Measurements from ENCODE around the gene NDUFS2.
"Not testable (repeated sequence)": the region's sequence is repeated elsewhere in the genome, so short reads cannot be mapped to it uniquely, and the experiment has no call there.

Gene NDUFS2

DNA sequence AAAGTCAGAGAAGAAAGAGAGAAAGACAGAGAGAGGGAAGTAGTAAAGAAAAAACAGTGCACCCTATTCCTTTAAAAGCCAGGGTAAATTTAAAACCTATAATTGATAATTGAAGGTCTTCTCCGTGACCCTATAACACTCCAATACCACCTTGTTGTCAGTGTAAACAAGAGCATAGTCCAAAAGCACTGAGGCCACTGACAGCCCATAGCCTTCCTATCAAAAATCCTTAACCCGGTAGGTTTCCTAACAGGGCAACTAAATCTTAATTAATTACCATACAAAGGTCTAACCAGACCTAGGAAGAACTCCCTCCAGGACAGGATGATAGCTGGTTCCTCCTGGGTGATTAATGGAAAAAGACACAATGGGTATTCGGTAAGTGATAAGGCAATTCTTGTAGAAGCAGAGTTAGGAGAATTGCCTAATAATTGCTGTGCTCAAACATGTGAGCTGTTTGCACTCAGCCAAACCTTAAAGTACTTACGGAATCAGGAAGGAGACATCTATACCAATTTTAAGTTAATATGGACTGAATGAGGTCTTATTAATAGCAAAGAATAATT, 53.9 kb downstream of the NDUFS2 start:
- DNase-seq = not testable (repeated sequence)

DNA sequence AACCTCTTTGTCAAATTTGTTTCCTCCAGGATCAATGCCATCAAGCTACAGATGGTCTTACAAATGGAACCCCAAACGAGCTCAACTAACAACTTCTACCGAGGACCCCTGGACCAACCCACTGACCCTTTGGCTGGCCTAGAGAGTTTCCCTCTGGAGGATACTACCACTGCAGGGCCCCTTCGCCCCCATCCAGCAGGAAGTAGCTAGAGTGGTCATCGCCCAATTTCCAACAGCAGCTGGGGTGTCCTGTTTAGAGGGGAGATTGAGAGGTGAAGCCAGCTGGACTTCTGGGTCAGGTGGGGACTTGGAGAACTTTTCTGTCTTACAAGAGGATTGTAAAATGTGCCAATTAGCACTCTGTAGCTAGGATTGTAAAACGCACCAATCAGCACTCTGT, 54.9 kb downstream of the NDUFS2 start:
- not testable (repeated sequence) for DNase-seq

DNA sequence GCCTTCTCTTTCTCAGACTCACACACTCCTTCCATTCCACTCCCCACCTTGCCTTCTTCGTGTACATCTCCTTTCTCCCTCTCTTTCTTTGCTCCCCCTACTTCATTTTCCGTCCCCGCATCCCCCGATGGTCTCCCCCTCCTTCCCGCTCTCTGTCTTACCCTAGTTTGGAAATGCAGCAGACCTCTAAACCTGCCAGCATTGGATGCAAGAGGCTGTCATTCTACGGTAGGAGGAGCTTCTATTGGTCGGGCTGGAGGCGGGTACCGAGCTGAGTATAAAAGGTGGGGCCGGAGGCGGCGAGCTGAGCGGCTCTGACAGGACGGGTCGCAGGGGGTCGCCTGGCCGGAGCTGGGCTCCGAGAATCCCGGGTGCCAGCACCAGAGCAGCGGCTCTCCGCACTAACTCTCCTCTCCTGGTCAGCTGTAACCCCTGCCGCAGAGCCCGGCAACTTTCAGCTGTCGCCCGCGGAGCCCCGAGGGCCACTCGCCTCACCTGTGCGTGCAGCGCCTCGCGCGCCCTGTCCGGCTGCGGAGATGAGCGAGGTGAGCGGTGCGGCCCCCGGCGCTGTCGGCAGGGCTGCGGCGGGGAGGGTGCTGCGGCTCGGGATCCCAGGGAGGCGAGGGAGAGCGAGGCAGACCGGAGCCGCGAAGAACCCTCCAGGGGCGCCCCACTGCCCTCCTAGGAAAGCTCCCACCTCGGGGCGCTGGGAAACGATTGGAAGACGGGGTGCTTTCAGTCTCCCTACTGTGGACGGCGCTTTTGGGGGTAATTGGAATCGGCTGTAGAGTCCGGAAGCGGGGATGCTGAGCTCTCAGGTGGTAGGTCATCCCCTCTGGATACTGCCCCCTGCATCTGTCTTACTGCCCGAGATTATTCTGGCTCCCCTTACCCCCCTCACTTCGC, 56.5 kb downstream of the NDUFS2 start, which contains the start of gene PCP4L1:
Gene PCP4L1 (plus strand): TSS at position 307 of the 906 bp plus-strand sequence. CDS start 230 bp downstream, at position 537.
- DNase-seq = no peak

DNA sequence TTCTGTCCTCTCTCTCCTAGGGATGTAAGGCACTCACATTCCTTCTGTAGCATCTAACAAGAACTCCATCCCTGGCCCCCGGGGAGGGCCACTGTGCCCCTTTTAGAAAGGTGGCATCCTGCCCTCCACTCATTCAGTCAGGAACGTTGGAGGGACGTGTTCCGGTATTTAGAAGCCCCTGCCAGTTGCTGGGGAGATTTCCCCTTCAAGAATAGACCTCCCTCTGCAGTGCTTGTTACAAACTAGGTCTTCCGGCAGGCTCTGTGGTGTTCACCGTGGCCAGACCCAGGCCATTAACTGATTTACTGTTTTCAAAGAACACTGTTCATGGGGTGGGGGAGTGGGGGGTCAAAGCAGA, 57.2 kb downstream of the NDUFS2 start:
- no peak for DNase-seq

DNA sequence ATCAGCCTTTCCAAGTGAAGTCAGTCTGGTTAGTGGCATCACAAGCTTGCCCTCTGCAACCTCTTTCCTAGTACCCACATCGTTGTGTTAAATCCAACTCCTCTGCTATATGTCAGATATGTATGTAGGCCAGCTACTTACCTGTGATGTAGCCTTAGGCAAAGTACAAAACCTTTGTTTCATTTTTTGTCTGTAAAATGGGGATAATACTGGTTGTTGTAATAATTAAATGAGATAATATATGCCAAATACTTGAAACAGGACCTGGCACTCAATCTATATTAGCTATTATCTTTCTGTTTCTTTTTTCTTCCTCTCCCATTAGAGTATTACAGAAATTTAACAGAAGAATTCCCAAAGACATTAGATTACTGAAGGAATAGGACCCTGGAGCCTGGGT, 57.6 kb downstream of the NDUFS2 start:
- no peak for DNase-seq

DNA sequence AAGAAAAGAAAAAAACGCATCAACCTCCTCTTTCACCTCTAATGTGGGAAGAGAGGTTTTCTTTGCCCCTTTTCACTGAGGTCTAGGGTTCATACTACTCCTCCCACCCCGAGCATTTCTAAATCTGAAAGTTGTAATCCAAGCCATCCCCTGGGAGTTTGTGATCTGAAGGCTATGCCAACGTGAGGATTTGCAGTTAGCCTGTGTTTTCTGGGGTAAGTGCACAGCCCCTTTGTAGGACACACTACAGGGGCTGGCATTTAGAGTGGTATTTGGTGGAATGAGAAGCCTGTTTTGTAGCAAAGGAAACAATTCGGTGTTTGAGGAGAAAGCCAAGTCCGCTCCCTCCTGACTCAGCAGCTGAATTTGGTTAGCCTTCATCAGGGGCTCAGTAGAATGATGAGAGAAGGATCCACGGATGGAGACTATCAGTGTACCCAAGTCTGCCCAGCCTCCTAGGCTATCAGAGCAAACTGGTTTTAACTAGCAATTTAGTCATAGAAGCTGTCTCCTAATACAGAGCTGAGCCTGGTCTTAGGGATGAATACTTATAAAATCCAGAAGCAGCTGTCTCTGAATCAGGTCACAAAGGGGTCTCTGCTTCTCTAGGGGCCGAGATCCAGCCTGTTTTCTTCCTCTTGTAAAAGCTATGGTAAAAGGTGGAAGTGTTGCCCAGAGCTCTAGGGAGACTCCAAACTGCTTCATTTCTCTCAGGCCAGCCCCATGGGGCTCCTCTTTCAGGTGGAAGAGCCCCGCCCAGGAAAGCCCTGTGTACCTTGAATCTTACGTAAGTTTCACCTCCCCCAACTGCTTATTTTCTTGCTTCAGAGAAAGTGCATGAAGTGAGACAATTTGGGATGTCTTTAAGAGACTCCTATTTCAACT, 58.5 kb downstream of the NDUFS2 start:
- no peak for DNase-seq

DNA sequence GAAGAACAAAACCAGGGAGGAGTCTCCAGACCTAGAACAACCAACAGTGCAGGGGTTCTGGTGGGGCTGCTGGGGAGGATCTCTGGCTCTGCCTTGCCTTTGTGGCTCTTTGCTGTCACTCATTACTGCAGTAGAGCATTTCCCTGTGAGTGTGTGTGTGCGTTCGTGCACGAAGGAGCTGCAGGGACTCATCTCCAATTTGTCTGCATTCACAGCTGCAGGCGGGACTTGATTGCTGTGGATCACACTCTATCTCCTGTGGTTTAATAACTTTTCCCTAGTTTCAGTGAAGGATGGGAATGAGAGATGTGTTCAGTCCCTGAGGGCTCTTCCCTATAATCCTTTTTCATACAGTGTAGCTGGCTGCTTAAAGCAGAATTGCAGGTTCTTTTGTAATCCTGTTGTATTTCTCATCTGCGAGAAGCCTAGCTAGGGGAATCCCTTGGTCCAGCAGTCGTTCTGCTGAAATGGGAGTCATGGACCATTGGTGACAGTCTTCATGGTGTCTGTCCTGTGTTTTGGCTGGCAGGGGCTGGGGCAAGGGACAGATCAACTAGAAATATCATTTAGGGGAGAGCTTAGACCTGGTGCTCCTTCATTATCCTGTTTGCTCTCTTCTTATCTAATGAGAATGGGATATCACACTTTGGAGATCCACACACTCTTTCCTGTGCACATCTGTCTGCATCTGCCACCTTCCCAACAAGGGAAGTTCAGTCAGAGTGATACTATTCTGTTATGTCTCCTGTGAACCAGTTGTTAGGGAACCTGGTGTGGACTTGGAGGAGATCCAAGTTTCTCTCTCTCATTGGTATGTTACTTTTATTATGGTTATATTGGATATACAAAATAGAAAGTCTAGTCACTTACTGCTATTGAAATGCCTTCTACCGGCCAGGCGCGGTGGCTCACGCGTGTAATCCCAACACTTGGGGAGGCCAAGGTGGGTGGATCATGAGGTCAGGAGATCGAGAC, 59.4 kb downstream of the NDUFS2 start:
- DNase-seq = no peak

Measured in NCI-H1417 treated with DMSO at 0.1 percent for 48 hours (cell line).